Measurements from ENCODE around the gene PKIB.
A peak's percentile ranks its signal among the peaks of the same experiment; 100 is the strongest.

PKIB gene

DNA sequence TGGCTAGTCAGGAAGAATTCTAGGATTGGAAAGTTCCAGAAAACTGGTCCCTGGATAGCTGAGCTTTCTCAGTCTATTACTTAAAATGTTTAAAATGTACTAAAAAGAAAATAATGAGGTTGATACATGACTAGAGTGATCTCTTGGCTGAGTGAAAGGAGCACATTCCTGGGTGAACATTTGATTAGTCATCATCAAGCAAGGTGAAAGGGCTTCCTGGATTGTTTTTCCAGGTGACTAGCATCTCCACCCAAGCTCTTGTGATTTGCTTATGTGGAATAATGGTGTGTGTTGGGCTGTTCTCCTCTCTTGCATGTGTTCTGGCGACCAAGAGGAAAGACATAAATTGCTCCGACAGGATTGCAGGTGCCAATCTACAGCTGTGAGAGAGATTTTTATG, 42.9 kb downstream of the PKIB start:
- in situ Hi-C loops (cut with HindIII; ENCODE audit: low pct_ligation_motif_present, low pct_unique_long_range_greater_than_20kb, low sequenced_read_pairs), result no loop called here
- peak; percentile 17 for DNase-seq

DNA sequence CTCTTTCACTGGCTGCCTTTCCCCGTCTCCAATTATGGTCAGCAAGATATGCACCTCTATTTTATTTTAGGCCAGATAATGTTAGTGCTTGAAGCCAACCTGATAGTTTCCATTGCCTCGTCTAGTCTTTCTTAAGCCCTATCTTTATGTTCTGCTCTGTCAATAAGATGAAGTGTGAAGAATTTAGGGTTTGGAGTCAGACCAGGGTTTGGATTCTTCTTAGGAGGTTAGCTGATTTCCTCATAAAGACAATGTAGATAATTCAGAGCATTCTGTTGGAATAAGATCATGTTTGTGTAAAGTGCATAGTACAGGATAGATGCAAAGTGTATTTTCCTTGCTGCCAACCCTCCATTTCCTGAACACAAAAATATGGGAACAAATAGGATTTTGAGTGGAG, 43.8 kb downstream of the PKIB start:
- DNase-seq, result no peak
- in situ Hi-C loops (cut with HindIII; ENCODE audit: low pct_ligation_motif_present, low pct_unique_long_range_greater_than_20kb, low sequenced_read_pairs), result no loop called here

DNA sequence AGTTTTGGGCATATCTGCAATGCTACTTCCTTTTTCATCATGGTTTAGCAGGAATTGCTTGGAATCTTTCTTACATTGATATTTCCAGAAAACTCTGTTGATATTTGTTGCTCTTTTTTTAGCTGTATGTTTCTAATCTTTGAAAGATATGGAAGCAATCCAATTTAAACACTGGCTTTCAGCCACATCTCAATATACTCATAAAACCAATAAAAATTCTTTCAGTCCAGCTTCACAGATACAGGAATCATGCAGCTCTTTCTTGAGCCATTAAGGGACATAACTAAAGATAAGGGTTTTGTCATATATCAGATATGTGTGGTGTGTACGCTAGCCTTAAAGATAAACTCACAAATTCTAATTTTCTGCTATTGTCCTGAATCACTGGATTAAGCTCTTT, 47.4 kb downstream of the PKIB start:
- no peak for DNase-seq
- in situ Hi-C loops (cut with HindIII; ENCODE audit: low pct_ligation_motif_present, low pct_unique_long_range_greater_than_20kb, low sequenced_read_pairs), result no loop called here

DNA sequence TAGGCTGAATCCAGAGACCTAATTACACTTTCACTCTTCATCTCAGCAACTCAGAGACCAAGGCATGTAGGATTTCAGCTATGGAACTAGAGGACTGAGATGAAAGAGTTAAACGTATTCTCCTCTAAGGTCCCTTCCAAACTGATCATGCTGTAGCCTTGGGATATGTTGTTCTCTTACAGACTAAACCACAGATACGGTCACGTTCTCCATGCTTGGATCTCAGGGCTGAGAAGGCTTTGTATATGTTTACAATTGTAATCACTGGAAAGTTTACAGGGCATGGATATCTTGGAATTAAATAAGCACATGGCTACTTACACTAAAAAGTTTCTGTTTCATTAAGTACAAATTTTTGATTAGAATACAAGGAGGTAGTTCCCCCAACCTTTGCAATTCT, 50.1 kb downstream of the PKIB start:
- DNase-seq, result no peak
- in situ Hi-C loops (cut with HindIII; ENCODE audit: low pct_ligation_motif_present, low pct_unique_long_range_greater_than_20kb, low sequenced_read_pairs), result no loop called here

DNA sequence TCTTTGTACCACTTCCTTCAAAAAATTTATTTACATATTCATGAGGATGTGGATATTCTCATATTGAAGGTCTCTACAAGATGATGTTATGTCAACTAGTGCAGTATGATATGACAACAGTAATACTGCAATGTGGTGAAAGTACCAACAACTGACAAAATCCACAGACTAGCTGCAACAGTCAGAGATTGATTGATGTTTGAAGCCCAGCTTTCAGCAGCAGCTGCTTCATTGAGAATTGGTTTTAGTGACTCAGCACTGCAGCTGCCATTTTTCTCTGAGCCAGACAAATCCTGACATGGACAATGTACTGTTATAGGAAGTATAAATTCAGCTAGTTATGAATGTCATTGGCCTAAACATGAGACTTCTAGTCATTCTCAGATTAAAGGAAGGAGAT, 53.8 kb downstream of the PKIB start:
- DNase-seq, result no peak
- in situ Hi-C loops (cut with HindIII; ENCODE audit: low pct_ligation_motif_present, low pct_unique_long_range_greater_than_20kb, low sequenced_read_pairs), result no loop called here

DNA sequence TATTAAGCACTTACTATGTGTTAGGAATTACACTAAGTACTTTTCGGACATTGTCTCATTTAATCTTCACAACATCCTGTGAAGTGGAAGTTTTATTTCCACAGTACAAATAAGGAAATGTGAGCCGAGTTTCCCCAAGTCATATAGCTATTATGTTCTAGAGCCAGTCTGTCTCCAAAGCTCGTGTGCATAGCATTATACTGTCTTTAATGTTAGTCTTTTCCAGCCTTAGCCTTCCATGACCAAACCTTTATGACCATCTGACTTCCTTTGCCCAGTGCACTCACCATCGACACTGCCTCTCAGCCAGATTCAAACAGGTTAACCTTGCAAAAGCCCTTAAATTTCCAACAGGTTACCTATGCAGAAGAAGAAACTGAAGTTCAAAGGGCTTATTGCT, 55.7 kb downstream of the PKIB start:
- in situ Hi-C loops (cut with HindIII; ENCODE audit: low pct_ligation_motif_present, low pct_unique_long_range_greater_than_20kb, low sequenced_read_pairs), result no loop called here
- DNase-seq, result no peak

DNA sequence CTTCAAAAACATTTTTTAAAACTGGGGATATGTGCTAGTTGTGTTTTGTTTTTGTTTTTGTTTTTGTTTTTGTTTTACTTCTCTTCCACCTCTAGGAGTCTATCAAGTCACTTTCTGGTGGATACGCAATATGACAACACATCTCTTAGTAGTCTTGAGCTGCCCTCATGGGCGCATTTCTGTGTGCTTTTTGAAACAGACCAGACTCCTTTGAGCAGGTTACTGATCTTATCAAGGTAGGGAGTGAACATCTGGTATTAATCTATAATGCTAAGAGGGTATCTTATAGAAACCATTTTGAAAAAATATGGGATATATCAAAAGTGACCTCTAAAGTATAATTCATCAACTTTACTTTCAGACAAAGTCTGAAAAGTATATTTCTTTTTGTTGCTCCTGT, 56.2 kb downstream of the PKIB start:
- DNase-seq, result no peak
- in situ Hi-C loops (cut with HindIII; ENCODE audit: low pct_ligation_motif_present, low pct_unique_long_range_greater_than_20kb, low sequenced_read_pairs), result no loop called here

DNA sequence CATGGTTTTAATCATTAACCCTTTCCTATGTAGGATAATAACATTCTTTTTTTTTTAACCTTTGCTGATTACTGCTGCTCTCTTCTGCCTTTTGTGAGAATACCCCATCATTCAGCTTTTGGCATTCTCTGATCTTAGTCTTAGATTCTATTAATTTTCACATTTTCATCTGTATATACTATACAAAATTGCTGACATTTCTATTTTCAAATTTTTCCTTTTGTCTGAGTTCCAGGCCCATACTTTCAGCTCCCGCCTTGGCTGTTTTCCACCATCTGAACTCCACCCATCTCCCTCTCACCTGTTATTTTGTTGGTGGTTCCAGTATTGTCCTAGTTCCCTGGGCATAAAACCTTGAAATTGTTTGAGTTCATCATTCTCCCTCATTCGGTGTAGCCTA, 59.2 kb downstream of the PKIB start:
- no peak for DNase-seq
- in situ Hi-C loops (cut with HindIII; ENCODE audit: low pct_ligation_motif_present, low pct_unique_long_range_greater_than_20kb, low sequenced_read_pairs), result no loop called here

DNA sequence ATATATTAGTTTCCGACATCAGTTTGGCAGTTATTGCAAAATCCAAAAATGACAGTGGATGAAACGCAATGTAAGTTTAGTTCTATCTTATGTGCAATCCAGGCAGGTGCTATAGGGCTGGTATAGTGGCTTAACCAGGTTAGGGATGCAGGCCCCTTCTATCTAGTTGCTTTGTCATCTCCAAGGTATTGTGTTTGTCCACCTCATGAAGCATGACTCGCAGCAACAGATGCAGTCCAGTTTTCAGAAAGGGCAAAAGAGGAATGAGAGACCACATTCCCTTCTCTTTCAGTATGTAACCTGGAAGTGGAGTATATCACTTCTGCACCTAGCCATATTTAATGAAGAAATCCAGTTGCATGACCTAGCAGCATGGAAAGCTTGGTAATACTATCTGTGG, 59.7 kb downstream of the PKIB start:
- DNase-seq, result no peak
- in situ Hi-C loops (cut with HindIII; ENCODE audit: low pct_ligation_motif_present, low pct_unique_long_range_greater_than_20kb, low sequenced_read_pairs), result no loop called here

DNA sequence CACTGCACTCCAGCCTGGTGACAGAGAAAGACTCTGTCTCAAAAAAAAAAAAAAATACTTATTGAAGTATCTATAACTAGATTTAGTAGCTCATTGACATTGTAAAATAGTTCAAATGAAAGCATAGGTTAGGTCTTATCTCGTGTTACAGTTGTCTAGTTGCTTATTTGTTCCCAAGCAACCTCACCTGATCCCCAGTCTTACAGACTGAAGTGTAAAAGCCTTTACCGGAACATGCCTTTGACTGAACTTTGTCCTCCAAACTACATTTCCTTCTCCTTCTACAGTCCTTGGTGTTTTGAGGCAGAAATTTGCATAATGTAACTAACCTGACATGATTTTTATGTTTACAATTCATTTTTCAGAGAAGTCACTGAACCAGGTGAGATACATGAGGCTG, 61.0 kb downstream of the PKIB start:
- DNase-seq, result no peak
- in situ Hi-C loops (cut with HindIII; ENCODE audit: low pct_ligation_motif_present, low pct_unique_long_range_greater_than_20kb, low sequenced_read_pairs), result no loop called here

DNA sequence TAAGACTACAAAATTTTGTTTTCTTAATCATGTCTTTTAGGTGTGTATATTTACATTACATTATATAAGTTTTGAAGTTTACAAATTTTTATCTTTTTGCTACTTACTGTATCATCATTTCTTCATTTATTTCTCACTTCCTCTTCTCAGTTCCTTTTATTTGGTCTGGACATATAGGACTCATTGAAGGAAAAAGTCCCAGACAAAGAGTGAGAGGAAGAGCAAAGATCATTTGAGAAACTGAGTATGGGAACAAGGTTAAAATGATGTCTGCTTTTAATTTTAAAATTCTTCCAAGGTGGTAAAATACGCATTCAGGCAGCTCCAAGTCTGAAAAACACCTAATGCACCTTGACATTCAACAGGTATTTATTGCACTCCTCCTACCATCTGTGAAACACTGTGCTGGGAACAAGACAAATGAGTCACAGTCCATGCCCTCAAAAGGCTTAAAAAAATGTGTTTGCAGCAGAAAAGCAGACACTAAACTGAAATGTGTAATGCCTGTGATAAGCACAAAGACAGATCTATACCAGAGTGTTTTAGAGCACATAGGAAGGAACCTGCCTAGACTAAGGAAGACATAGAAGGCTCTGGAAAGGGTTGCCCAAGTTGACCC, 63.2 kb downstream of the PKIB start:
- no peak for DNase-seq
- in situ Hi-C loops (cut with HindIII; ENCODE audit: low pct_ligation_motif_present, low pct_unique_long_range_greater_than_20kb, low sequenced_read_pairs), result no loop called here

DNA sequence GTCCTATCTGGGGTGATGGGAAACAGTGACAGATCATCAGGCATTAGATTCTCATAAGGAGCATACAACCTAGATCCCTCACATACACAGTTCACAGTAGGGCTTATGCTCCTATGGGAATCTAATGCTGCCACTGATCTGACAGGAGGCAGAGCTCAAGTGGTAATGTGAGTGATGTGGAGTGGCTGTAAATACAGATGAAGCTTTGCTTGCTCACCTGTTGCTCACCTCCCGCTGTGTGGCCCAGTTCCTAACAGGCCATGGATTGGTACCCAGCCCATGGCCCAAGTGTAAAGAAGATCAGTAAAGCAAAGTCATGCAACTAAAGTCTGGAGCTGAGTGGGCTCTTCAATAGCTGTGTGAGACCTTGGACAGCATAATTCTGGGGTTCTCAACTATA, 65.9 kb downstream of the PKIB start:
- in situ Hi-C loops (cut with HindIII; ENCODE audit: low pct_ligation_motif_present, low pct_unique_long_range_greater_than_20kb, low sequenced_read_pairs), result no loop called here
- DNase-seq, result no peak

DNA sequence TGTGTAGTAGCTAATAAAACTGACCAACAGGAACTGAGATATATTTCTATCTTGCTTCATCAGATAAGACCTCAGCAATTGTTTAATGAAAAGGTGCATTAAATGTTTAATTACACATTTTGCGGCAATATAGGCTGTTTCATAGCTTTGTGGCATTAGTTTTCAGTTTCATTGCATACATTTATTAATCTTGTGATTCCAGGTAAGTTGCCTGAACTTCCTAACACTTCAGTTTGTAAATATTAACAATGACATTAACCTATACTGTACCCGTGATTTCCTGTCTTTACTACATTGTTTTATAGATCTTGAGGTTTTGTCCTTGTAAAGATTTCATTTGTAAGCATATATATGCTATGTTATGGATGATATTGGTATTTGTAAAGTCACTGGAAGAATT, 66.5 kb downstream of the PKIB start:
- no peak for DNase-seq
- in situ Hi-C loops (cut with HindIII; ENCODE audit: low pct_ligation_motif_present, low pct_unique_long_range_greater_than_20kb, low sequenced_read_pairs), result no loop called here

DNA sequence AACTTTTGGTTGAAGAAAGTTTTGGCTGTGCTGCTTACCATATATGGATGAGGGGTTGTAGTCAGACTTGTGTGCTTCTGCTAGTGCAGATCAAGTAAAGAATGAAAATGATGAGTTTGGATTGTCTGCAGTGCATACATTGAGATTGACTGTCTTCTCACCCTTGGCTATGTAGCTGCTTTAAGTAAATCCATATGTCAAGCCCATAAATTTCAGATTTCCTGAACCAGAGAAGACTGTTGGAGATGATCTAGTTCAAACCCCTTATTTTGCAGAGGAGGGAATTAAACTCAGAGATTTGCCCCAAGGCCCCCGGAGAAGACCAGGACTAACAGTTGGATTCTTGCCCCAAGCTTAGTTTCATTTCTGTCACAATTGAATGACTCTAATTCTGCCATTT, 67.2 kb downstream of the PKIB start:
- no peak for DNase-seq
- in situ Hi-C loops (cut with HindIII; ENCODE audit: low pct_ligation_motif_present, low pct_unique_long_range_greater_than_20kb, low sequenced_read_pairs), result no loop called here

DNA sequence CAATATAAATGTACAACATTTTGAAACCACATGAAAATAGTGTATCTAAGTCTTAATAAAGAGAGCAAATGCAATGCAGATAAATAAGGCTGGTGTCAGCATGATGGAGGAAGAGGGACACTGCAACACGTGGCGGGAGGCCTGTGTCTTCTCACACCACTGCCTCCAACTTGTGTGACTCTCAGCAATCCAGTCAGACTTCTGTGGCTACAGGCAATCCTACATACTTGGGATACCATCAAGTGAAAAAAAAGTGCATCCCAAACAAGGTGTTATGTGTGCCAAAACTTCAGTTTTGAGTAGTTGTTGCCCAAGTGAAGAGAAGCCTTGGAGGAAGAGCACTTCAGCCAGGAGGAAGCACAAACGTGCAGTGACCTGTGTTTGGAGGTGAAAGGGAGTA, 68.6 kb downstream of the PKIB start:
- in situ Hi-C loops (cut with HindIII; ENCODE audit: low pct_ligation_motif_present, low pct_unique_long_range_greater_than_20kb, low sequenced_read_pairs), result no loop called here
- no peak for DNase-seq

DNA sequence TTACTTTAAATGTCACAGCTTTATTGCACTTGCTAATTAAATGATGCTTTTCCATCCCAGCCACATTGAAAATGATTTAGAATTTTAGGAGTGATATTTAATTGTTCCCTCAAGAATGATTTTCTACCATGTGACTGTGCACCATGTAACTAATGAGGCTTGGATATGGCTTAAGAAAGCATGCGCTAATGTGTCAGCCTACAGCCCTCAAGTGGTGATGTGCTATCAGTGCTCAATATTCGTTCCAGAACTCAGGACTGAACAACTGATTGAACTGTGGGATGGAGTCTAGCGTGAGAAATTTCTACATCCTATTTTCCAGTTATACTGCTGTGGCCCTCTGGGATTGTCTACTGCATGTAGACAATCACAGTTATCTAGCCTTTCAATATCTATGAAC, 71.5 kb downstream of the PKIB start:
- DNase-seq, result no peak
- in situ Hi-C loops (cut with HindIII; ENCODE audit: low pct_ligation_motif_present, low pct_unique_long_range_greater_than_20kb, low sequenced_read_pairs), result no loop called here

DNA sequence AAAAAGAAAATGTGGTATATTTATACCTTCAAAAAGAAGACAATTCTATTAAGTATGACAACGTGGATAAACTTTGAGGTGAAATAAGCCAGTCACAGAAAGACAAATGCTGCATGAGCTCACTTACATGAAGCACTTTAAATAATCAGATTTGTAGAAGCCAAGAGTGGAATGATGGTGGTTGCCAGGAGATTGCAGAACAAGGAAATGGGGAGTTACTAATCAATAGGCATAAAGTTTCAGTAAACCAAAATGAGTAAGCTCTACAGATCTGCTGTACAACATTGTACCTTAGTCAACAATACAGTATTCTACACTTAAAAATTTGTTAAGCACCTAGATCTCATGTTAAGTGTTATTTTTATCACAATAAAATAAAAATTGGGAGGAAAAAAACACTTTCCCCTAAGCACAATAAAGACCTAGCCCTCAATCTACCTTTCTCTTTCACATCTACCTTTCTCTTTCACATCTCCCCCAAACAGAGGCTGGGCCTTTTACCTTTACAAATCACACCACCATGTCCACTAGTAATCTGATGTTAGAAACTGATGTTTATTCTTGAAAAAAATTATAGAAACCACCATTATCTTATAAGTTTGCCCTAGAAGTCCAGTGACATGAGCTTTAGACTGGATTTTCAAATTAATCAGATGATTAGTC, 73.9 kb downstream of the PKIB start:
- in situ Hi-C loops (cut with HindIII; ENCODE audit: low pct_ligation_motif_present, low pct_unique_long_range_greater_than_20kb, low sequenced_read_pairs), result no loop called here
- no peak for DNase-seq

DNA sequence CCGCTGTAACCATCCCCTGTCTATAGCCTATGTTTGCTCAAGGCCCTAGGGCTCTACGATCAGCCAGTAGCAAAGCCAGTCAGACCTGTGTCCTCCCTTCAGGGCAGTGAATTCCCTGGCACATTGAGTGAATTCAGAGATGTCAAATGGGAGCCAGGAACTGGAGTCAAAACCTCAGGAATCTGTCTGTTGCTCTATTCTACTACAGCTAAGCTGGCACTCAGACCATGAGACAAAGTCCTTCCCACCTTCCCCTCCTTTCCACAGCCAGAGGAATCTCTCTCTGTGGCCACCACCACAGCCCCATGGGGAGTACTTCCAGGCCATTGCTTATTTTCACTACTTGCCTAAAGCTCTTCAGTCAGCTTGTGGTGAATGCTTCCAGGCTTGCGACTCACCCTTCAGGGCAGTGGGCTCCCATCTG, 82.0 kb downstream of the PKIB start:
- DNase-seq, result peak; percentile 8
- in situ Hi-C loops (cut with HindIII; ENCODE audit: low pct_ligation_motif_present, low pct_unique_long_range_greater_than_20kb, low sequenced_read_pairs), result no loop called here

DNA sequence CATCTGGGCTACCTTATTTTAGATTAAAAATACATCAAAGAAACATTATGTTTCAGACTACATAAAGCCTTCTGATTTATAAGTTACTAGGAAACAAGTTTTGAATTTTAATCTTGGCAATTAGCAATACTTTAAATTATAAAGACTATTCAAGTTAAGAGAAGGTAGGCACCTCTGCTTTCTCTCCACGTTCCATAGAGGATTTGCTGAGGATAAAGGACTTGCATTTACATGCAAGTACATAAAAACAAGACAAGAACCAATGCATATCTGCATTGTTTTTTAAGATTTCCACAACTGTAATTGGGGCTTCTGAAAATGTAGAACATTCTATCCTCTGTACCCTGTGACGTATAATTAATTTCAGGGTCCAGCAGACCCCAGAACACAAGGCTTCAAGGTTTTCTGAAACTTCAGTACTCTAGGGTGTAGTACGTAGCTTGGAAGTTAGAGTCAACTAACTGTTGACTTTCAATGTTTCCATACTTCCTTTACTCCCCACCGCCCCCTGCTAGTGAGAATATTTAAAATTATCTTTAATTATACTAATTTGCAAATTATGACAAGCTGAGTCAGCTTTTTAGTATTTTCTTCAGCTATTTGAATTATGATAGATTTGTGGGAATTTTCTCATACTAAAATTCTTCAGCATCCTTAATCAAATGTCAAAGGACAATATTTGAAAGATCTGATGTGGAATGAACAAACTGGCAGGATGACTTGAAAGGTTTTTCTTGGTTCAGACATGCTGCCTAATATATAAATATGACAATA, 82.8 kb downstream of the PKIB start:
- in situ Hi-C loops (cut with HindIII; ENCODE audit: low pct_ligation_motif_present, low pct_unique_long_range_greater_than_20kb, low sequenced_read_pairs), result no loop called here
- no peak for DNase-seq

DNA sequence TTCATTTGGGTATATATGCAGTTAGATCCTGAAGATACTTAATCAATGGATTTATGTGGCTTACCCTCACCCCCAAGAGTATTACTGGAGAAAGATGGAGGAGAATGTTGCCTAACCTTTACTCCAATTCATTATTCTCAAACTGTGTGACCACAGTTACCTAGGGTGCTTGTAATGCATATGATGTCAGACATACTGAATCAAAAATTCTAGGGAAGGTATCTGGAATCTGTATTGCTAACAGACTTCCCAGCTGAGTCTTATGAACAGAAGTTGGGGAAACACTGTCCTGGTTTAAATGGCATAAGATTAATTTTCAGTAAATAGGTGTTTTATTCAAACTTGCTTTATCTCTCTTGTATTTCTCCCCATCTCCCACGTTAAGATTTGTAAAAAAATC, 83.9 kb downstream of the PKIB start:
- DNase-seq, result no peak
- in situ Hi-C loops (cut with HindIII; ENCODE audit: low pct_ligation_motif_present, low pct_unique_long_range_greater_than_20kb, low sequenced_read_pairs), result no loop called here
